Panc1 (cell line): Measurements from ENCODE around the gene ADARB2. TPM values are rescaled to one million over a fixed set of nuclear protein-coding genes. Genes with fewer than 3 reads are reported as not detected.

Experiments used
- ATAC-seq: fragments of 200-7000 bp; cut with Tn5 transposase; 2 replicates; pipeline ENCODE4 v1.9.1; 2020; ENCODE audit warnings: mild to moderate bottlenecking, moderate library complexity
- BruUV-seq: library from RNA; stranded (reverse); fragments of 400-500 nt; replicated peaks from 2 replicates; lab custom pipeline; 2021; lab: Mats Ljungman, UMichigan
- CTCF ChIA-PET: fragments of 300-600 bp; sonication (Branson Sonifier 250); formaldehyde crosslinking; loops from one replicate; lab custom pipeline; 2022; ENCODE audit warnings: antibody characterized with exemption; lab: Charles Lee
- POLR2A ChIA-PET: fragments of 300-600 bp; sonication (Branson Sonifier 250); formaldehyde crosslinking; loops from one replicate; lab custom pipeline; 2022; ENCODE audit warnings: antibody characterized with exemption; lab: Charles Lee
- DNase-seq: peaks from one replicate; pipeline ENCODE4 v3.0.0-alpha.2; 2010; ENCODE audit warnings: low read depth, low spot score
- H3K27ac ChIP-seq: 2 replicates; pipeline ENCODE4 v1.5.1; 2011; ENCODE audit warnings: mild to moderate bottlenecking, low read length, inconsistent platforms
- H3K27me3 ChIP-seq: fragments of 200-500 bp; sonication (Bioruptor generic); 2 replicates; pipeline ENCODE4 v1.6.0; 2014; ENCODE audit warnings: low read length, inconsistent platforms; ENCODE audit not compliant: control insufficient read depth, insufficient read depth
- H3K36me3 ChIP-seq: fragments of 200-500 bp; sonication (Bioruptor generic); 2 replicates; pipeline ENCODE4 v1.5.1; 2014; ENCODE audit warnings: inconsistent platforms, mild to moderate bottlenecking, low read length, moderate library complexity; ENCODE audit not compliant: control insufficient read depth, insufficient read depth
- H3K4me1 ChIP-seq: 2 replicates; pipeline ENCODE4 v1.5.1; 2011; ENCODE audit warnings: inconsistent platforms, mild to moderate bottlenecking, low read length, moderate library complexity; ENCODE audit not compliant: control insufficient read depth, insufficient read depth
- H3K4me3 ChIP-seq, 2 experiments: 2 replicates each; pipeline ENCODE4 v1.5.1; 2011 to 2012; ENCODE audit warnings: low read depth in 2 of 2, low read length in 2 of 2, mild to moderate bottlenecking in 2 of 2, inconsistent platforms in 1 of 2, moderate library complexity in 1 of 2
- H3K9me3 ChIP-seq: fragments of 200-500 bp; sonication (Bioruptor generic); 2 replicates; pipeline ENCODE4 v1.5.1; 2014; ENCODE audit warnings: low read depth, mild to moderate bottlenecking, inconsistent platforms, low read length, moderate library complexity; ENCODE audit not compliant: control insufficient read depth, insufficient read depth
- POLR2AphosphoS5 ChIP-seq: IDR thresholded peaks from 2 replicates; pipeline ENCODE4 v1.6.1; 2012; ENCODE audit warnings: mild to moderate bottlenecking, low read depth, low read length, moderate library complexity
- REST ChIP-seq, 2 experiments: IDR thresholded peaks; 2 replicates each; pipeline ENCODE4 v1.6.1; 2011 to 2012; ENCODE audit warnings: low read depth in 2 of 2, control low read depth in 1 of 2, low read length in 1 of 2, mild to moderate bottlenecking in 1 of 2, moderate library complexity in 1 of 2; ENCODE audit not compliant: insufficient read depth in 1 of 2
- SIN3A ChIP-seq: IDR thresholded peaks from 2 replicates; pipeline ENCODE4 v1.6.1; 2012; ENCODE audit warnings: low read depth, mild to moderate bottlenecking, low read length, moderate library complexity, borderline replicate concordance; ENCODE audit not compliant: insufficient read depth
- TCF7L2 ChIP-seq: IDR thresholded peaks from 2 replicates; pipeline ENCODE4 v1.6.1; 2011; ENCODE audit warnings: mild to moderate bottlenecking, low read depth, low read length, inconsistent platforms
- in situ Hi-C: cut with HindIII; loops from 2 replicates; pipeline ENCODE4 v1.10.0; 2016; ENCODE audit warnings: low sequenced_read_pairs, low pct_unique_long_range_greater_than_20kb
- intact Hi-C: fragments of 100-400 bp; cut with micrococcal nuclease; formaldehyde crosslinking; loops from one replicate; pipeline ENCODE4 v1.10.0; 2022; ENCODE audit not compliant: unreplicated experiment
- total RNA-seq: library from RNA; stranded (reverse); gene quantifications from one replicate; pipeline ENCODE4 v1.2.1, GENCODE V29; 2021; ENCODE audit not compliant: unreplicated experiment
- TF ChIP-seq, protein P1 (sequence below): fragments of 450-650 bp; IDR thresholded peaks from 2 replicates; pipeline ENCODE4 v1.5.1; 2017; ENCODE audit warnings: mild to moderate bottlenecking

ADARB2 gene
- total RNA-seq, 1 experiment from 2014 or later = 0.31 TPM

DNA sequence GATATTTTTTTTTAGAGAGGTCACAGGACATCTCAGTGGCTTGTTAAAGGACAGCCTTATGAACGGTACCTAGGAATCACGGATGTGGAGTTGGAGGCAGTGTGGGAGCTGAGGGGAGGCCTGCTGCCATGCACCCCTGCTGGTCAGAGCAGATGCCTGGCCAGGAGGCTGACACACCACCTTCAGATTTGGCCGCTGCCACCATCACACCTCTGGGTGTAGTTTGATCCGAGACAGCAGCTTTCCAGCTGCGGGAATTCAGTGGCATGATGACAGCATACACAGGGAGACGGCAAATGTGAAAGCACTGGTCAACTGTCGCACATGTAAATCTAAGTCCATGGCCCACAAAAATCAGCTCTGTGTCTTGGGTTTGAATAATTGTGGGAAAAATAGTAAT is 285.4 kb downstream of the ADARB2 start:
- Histone ChIP-seq H3K9me3 (no peaks in the 10 kb centered on the region), H3K27ac (no peak overlapping the region), H3K4me3 (no peak overlapping the region), H3K36me3 (no peaks in the 10 kb centered on the region), H3K4me1 (no peaks in the 10 kb centered on the region; the same call in 1 of the 2 replicates), H3K27me3 (peaks cover 3% of the 10 kb centered on the region; the same call in 1 of the 2 replicates)
- BruUV-seq = no TSS peak
- CTCF ChIA-PET = no interaction called here
- TF ChIP-seq REST (IDR thresholded peaks at IDR 0.05; ENCODE audit: insufficient read depth in 1 of 2, low read depth in 2 of 2, low read length in 1 of 2) = no peak
- TF ChIP-seq, protein P1, sequence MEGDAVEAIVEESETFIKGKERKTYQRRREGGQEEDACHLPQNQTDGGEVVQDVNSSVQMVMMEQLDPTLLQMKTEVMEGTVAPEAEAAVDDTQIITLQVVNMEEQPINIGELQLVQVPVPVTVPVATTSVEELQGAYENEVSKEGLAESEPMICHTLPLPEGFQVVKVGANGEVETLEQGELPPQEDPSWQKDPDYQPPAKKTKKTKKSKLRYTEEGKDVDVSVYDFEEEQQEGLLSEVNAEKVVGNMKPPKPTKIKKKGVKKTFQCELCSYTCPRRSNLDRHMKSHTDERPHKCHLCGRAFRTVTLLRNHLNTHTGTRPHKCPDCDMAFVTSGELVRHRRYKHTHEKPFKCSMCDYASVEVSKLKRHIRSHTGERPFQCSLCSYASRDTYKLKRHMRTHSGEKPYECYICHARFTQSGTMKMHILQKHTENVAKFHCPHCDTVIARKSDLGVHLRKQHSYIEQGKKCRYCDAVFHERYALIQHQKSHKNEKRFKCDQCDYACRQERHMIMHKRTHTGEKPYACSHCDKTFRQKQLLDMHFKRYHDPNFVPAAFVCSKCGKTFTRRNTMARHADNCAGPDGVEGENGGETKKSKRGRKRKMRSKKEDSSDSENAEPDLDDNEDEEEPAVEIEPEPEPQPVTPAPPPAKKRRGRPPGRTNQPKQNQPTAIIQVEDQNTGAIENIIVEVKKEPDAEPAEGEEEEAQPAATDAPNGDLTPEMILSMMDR = no peak
- no peak for TF ChIP-seq TCF7L2
- TF ChIP-seq SIN3A = no peak
- no peak for TF ChIP-seq POLR2AphosphoS5
- DNase-seq = no peak
- intact Hi-C loops (no loop called here), in situ Hi-C loops (no loop called here)
- no peak for ATAC-seq
- POLR2A ChIA-PET = no interaction called here

DNA sequence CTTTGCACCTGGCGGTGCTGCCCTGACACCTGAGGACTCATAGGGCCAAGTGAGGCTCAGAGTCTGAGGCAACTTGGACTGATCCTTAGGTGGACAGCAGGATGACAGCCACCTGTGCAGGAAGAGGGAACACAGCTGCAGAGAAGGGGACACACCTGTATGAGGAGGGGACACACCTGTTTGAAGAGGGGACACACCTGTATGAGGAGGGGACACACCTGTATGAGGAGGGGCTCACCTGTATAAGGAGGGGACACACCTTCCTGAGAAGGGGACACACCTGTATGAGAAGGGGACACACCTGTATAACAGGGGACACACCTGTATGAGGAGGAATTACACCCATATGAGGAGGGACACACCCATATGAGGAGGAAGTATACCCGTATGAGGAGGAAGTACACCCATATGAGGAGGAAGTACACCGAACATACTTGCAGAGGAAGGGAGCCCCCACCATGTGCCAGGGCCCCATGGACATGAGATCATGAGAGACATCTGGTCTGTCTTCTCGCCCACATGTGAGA is 285.9 kb downstream of the ADARB2 start:
- Histone ChIP-seq H3K27ac (no peak overlapping the region), H3K36me3 (no peaks in the 10 kb centered on the region), H3K4me3 (no peak overlapping the region), H3K9me3 (no peaks in the 10 kb centered on the region), H3K4me1 (no peaks in the 10 kb centered on the region; the same call in 1 of the 2 replicates), H3K27me3 (peaks cover 3% of the 10 kb centered on the region; the same call in 1 of the 2 replicates)
- CTCF ChIA-PET = no interaction called here
- DNase-seq (no peak), ATAC-seq (no peak)
- TF ChIP-seq, protein P1 = no peak
- TF ChIP-seq POLR2AphosphoS5 (no peak), TCF7L2 (no peak), SIN3A (no peak), REST (IDR thresholded peaks at IDR 0.05; ENCODE audit: insufficient read depth in 1 of 2, low read depth in 2 of 2, low read length in 1 of 2) (no peak)
- in situ Hi-C loops (no loop called here), intact Hi-C loops (no loop called here)
- BruUV-seq = no TSS peak
- POLR2A ChIA-PET = no interaction called here
